Ascending aorta (tissue), 2 donors: ENCODE measurements around the gene ZNF469. TPM values are rescaled to one million over a fixed set of nuclear protein-coding genes. Genes with fewer than 3 reads are reported as not detected.
A peak's percentile ranks its signal among the peaks of the same experiment; 100 is the strongest.

Experiments
- DNase-seq, 2 donors: peaks; one replicate each; pipeline ENCODE4 v3.0.0-alpha.2; 2019; ENCODE audit warnings: low spot score in 2 of 2
- H3K27ac ChIP-seq, 2 donors: fragments of 200-600 bp; sonication (generic); one replicate each; pipeline ENCODE4 v1.5.1; 2016 to 2017; ENCODE audit warnings: mild to moderate bottlenecking in 1 of 2
- H3K27me3 ChIP-seq: fragments of 200-600 bp; sonication (generic); one replicate; pipeline ENCODE4 v1.5.1; 2017
- H3K36me3 ChIP-seq, 2 donors: fragments of 200-600 bp; sonication (generic); one replicate each; pipeline ENCODE4 v1.5.1; 2016
- H3K4me1 ChIP-seq, 2 donors: fragments of 200-600 bp; sonication (generic); one replicate each; pipeline ENCODE4 v1.5.1; 2016 to 2017; ENCODE audit warnings: mild to moderate bottlenecking in 1 of 2
- H3K4me3 ChIP-seq, 2 donors: fragments of 200-600 bp; sonication (generic); one replicate each; pipeline ENCODE4 v1.5.1; 2016 to 2017; ENCODE audit warnings: mild to moderate bottlenecking in 1 of 2
- H3K9me3 ChIP-seq, 2 donors: fragments of 200-600 bp; sonication (generic); one replicate each; pipeline ENCODE4 v1.5.1; 2016
- intact Hi-C: fragments of 100-400 bp; cut with DNase I; formaldehyde crosslinking; loops from one replicate; pipeline ENCODE4 v1.15.1; 2023
- total RNA-seq: library from RNA; depleted of rRNA; stranded (reverse); fragments of >200 nt; gene quantifications from one replicate; pipeline ENCODE4 v1.1.0, GENCODE V29; 2016
- TF ChIP-seq, protein P1 (sequence below), 3 experiments: fragments of 200-600 bp in 2 of 3; fragments of 450-650 bp in 1 of 3; sonication (generic) in 2 of 3; IDR thresholded peaks; one replicate each; pipeline ENCODE4 v1.5.1; 2016 to 2019; ENCODE audit warnings: antibody characterized with exemption in 3 of 3, mild to moderate bottlenecking in 1 of 3, moderate library complexity in 1 of 3

ZNF469 gene, protein sequence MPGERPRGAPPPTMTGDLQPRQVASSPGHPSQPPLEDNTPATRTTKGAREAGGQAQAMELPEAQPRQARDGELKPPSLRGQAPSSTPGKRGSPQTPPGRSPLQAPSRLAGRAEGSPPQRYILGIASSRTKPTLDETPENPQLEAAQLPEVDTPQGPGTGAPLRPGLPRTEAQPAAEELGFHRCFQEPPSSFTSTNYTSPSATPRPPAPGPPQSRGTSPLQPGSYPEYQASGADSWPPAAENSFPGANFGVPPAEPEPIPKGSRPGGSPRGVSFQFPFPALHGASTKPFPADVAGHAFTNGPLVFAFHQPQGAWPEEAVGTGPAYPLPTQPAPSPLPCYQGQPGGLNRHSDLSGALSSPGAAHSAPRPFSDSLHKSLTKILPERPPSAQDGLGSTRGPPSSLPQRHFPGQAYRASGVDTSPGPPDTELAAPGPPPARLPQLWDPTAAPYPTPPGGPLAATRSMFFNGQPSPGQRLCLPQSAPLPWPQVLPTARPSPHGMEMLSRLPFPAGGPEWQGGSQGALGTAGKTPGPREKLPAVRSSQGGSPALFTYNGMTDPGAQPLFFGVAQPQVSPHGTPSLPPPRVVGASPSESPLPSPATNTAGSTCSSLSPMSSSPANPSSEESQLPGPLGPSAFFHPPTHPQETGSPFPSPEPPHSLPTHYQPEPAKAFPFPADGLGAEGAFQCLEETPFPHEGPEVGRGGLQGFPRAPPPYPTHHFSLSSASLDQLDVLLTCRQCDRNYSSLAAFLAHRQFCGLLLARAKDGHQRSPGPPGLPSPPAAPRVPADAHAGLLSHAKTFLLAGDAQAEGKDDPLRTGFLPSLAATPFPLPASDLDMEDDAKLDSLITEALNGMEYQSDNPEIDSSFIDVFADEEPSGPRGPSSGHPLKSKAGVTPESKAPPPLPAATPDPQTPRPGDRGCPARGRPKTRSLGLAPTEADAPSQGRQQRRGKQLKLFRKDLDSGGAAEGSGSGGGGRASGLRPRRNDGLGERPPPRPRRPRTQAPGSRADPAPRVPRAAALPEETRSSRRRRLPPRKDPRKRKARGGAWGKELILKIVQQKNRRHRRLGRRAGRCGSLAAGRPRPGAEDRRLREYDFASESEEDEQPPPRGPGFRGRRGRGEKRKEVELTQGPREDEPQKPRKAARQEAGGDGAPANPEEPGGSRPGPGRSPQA (N-terminal part only)
- total RNA-seq: 3.0 TPM

DNA sequence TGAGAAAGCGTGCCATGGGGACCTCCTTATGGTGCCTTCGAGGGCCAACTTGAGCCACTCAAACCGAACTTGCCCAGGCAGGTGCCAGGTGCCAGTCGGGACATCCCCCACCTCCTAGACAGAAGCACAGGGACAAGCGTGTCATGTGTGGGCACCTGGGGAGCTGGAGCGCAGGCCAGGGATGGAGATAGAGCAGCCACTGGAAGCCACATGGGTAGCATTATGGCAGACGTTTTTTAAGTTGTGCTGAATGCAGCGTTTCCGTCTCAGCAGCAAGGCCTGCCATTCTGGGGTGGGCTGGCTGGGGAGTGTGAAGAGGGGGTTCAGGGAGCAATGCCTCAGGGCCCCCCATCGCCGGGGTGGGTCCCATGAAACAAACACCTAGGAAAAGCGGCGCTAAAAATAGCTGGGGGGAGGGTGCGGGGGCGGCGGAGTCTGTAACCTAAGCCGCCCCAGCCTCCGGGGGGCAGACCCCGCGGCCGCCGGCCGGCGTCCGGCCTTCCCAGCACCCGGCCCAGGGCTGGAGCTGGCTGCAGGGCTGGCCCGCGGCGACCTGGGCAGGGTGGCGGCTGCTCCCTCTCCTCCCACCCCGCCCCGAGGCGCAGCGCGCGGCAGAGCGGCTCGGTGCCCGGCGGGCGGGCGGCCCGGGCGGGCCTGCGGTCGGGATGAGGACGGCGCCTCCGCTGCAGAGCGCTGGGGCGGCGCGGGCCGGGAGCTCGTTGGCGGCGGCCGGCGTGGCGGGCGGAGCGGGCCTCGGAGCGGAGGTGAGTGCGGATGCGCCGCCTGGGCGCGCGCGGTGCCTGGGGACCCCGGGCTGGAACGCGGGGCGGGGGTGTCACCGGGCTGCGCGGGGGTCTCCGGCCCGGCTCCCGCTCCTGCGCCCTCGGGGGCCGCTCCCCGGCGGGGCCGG is at the start of gene ZNF469:
ZNF469 (plus strand) TSS at position 469 of the 910 bp plus-strand sequence. CDS start 44,512 bp downstream, outside the sequence.
- H3K36me3 ChIP-seq: no peaks in the 10 kb centered on the region
- H3K27me3 ChIP-seq: no peaks in the 10 kb centered on the region
- intact Hi-C loops: no loop called here
- peak within 1 kb of the TSS; percentile 63 to 66 for H3K4me3 ChIP-seq
- peaks cover 0 to 13% of the 10 kb centered on the region in 2 donors for H3K4me1 ChIP-seq
- no peaks in the 10 kb centered on the region for H3K9me3 ChIP-seq
- no peak within 1 kb of the TSS for H3K27ac ChIP-seq
- DNase-seq: no peak
- TF ChIP-seq, protein P1, sequence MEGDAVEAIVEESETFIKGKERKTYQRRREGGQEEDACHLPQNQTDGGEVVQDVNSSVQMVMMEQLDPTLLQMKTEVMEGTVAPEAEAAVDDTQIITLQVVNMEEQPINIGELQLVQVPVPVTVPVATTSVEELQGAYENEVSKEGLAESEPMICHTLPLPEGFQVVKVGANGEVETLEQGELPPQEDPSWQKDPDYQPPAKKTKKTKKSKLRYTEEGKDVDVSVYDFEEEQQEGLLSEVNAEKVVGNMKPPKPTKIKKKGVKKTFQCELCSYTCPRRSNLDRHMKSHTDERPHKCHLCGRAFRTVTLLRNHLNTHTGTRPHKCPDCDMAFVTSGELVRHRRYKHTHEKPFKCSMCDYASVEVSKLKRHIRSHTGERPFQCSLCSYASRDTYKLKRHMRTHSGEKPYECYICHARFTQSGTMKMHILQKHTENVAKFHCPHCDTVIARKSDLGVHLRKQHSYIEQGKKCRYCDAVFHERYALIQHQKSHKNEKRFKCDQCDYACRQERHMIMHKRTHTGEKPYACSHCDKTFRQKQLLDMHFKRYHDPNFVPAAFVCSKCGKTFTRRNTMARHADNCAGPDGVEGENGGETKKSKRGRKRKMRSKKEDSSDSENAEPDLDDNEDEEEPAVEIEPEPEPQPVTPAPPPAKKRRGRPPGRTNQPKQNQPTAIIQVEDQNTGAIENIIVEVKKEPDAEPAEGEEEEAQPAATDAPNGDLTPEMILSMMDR (IDR thresholded peaks at IDR 0.05): peak in 1 of 3 experiments; percentile 7

DNA sequence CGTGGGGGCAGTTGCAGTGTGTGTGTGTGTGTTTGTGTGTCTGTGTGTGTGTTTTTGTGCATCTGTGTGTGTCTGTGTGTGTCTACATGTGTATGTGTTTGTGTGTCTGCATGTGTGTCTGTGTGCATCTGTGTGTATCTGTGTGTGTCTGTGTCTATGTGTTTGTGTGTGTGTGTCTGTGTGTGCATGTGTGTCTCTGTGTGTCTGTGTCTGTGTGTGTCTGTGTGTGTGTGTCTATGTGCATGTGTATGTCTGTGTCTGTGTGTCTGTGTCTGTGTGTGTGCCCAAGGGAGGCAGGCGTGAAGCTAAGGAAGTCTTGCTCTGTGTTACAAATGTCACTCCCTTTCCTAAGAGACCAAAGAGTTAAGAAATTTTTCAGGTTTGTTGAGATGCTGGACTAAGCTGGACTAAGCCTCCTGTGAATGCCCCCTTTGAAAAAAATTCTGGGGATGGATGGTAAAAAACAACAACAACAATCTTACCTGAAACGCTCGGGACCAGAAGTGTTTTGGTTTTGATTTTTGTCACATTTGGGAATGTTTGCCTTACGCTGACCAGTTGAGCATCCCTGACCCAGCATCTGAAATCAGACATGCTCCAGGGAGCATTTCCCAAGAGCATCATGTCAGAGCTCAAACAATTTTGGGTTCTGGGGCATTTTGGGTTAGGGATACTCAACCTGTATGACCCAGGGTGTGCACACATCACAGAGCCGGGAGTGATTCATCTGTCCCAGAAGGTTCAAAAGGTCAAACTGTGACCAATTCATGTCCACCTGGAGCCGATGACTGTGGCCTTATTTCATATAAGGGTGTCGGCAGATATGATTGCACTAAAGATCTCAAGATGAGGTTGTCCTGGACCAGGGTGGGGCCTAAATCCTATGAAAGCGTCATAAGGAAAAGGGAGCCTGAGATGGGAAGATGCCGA is 48.6 kb upstream of the ZNF469 start:
- TF ChIP-seq, protein P1 (IDR thresholded peaks at IDR 0.05): no peak
- DNase-seq: no peak
- Histone ChIP-seq H3K27ac (no peak overlapping the region), H3K9me3 (no peaks in the 10 kb centered on the region), H3K27me3 (no peaks in the 10 kb centered on the region), H3K36me3 (no peaks in the 10 kb centered on the region), H3K4me1 (peaks cover 8 to 9% of the 10 kb centered on the region in 2 donors), H3K4me3 (no peak overlapping the region)
- intact Hi-C loops: no loop called here

DNA sequence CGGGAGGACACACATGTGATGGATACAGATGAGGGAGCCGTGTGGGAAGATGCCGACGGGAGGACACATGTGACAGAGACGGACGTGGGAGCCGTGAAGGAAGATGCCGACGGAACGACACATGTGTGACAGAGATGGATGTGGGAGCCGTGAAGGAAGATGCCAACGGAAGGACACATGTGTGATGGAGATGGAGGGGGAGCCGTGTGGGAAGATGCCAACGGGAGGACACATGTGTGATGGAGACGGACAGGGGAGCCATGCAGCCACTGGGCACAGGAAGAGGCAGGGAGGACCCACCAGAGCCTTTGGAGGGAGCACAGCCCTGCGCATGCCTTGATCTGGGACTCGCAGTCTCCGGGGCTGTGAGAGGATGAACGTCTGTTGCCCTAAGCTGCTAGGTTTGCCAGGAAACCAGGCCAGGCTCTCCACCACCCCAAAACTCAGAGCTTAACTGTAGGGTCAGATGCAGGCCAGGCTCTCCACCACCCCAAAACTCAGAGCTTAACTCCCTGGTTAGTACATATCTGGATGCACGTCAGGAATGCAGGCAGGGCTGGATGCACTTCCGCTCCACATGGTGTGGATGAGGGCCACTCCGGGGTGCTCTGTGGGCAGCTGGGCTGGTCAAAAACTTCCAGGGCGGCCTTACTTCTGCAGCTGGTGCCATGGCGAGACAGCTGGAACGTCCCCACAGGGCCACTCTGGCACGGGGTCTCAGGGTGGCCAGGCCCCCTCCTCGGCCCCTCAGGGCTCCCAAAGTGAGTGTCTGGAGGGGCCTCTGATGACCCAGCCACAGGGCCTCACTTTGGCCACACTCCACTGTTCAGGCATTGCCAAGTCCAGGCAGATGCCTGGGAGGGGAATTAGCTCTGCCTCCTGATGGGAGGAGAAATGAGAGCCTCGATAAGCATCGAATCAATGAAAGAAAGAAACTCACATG is 47.7 kb upstream of the ZNF469 start:
- Histone ChIP-seq H3K27ac (no peak overlapping the region), H3K4me3 (no peak overlapping the region)
- intact Hi-C loops: no loop called here

More for the DNA sequence above, 47.7 kb upstream of the ZNF469 start:
- TF ChIP-seq, protein P1 (IDR thresholded peaks at IDR 0.05): no peak
- Histone ChIP-seq H3K4me1 (peaks cover 8 to 9% of the 10 kb centered on the region in 2 donors), H3K36me3 (no peaks in the 10 kb centered on the region), H3K9me3 (no peaks in the 10 kb centered on the region), H3K27me3 (no peaks in the 10 kb centered on the region)
- DNase-seq: no peak
